Fibroblast of lung (primary cell): ENCODE results near the gene INTS2. TPM values are rescaled to one million over a fixed set of nuclear protein-coding genes. Genes with fewer than 3 reads are reported as not detected.

ENCODE experiments used
- DNase-seq, 2 donors: peaks; one replicate each; pipeline versions ENCODE4 v3.0.0 to v3.0.0-alpha.2; 2010; ENCODE audit warnings: low read depth in 2 of 2
- H2AFZ ChIP-seq: 2 replicates; pipeline ENCODE4 v1.5.1; 2012; ENCODE audit warnings: low read length, control low read depth, inconsistent platforms
- H3K27ac ChIP-seq: 2 replicates; pipeline ENCODE4 v1.5.1; 2011; ENCODE audit warnings: low read length, control low read depth; ENCODE audit not compliant: insufficient read depth
- H3K27me3 ChIP-seq: 2 replicates; pipeline ENCODE4 v1.5.1; 2011; ENCODE audit warnings: mild to moderate bottlenecking, low read length; ENCODE audit not compliant: control insufficient read depth, insufficient read depth
- H3K36me3 ChIP-seq: 2 replicates; pipeline ENCODE4 v1.5.1; 2011; ENCODE audit warnings: low read length; ENCODE audit not compliant: control insufficient read depth, insufficient read depth
- H3K4me1 ChIP-seq: 2 replicates; pipeline ENCODE4 v1.5.1; 2011; ENCODE audit warnings: low read length; ENCODE audit not compliant: control insufficient read depth, insufficient read depth; ENCODE audit errors: extremely low read depth
- H3K4me2 ChIP-seq: 2 replicates; pipeline ENCODE4 v1.5.1; 2011; ENCODE audit warnings: low read length, control low read depth; ENCODE audit not compliant: insufficient read depth; ENCODE audit errors: extremely low read depth
- H3K4me3 ChIP-seq, 4 experiments: fragments of 200-600 bp in 1 of 4; sonication (generic) in 1 of 4; replicated peaks in 1 of 4; 2 replicates each; pipeline ENCODE4 v1.5.1; 2011 to 2016; ENCODE audit warnings: low read length in 4 of 4, low read depth in 3 of 4, mild to moderate bottlenecking in 3 of 4, control low read depth in 2 of 4, inconsistent platforms in 1 of 4, mixed read lengths in 1 of 4; ENCODE audit not compliant: insufficient read depth in 1 of 4; ENCODE audit errors: control extremely low read depth in 1 of 4
- H3K79me2 ChIP-seq: 2 replicates; pipeline ENCODE4 v1.5.1; 2012; ENCODE audit warnings: mild to moderate bottlenecking, low read length, inconsistent platforms; ENCODE audit not compliant: control insufficient read depth, insufficient read depth
- H3K9ac ChIP-seq: 2 replicates; pipeline ENCODE4 v1.5.1; 2011; ENCODE audit warnings: mild to moderate bottlenecking, low read length, control low read depth; ENCODE audit not compliant: insufficient read depth
- H3K9me3 ChIP-seq: 2 replicates; pipeline ENCODE4 v1.5.1; 2012; ENCODE audit warnings: low read depth, low read length; ENCODE audit not compliant: control insufficient read depth, insufficient read depth
- H4K20me1 ChIP-seq: 2 replicates; pipeline ENCODE4 v1.5.1; 2011; ENCODE audit warnings: low read length; ENCODE audit not compliant: control insufficient read depth, insufficient read depth; ENCODE audit errors: extremely low read depth
- CTCF ChIP-seq, 2 donors: IDR thresholded peaks in 1 of 2; conservative IDR thresholded peaks in 1 of 2; 1 replicate in 1 of 2; 2 replicates in 1 of 2; pipeline ENCODE4 v1.5.1; 2011 to 2012; ENCODE audit warnings: low read length in 2 of 2, control low read depth in 1 of 2, inconsistent platforms in 1 of 2, low read depth in 1 of 2, mild to moderate bottlenecking in 1 of 2
- EZH2 ChIP-seq: IDR thresholded peaks from 2 replicates; pipeline ENCODE4 v1.5.1; 2012; ENCODE audit warnings: low read length, control low read depth, mild to moderate bottlenecking; ENCODE audit errors: missing control alignments
- polyA plus RNA-seq, 2 donors: library from polyadenylated mRNA; depleted of rRNA in 1 of 2; stranded (reverse) in 1 of 2; unstranded in 1 of 2; fragments of >200 nt; gene quantifications; 2 replicates each; pipeline ENCODE4 v1.2.1, GENCODE V29; 2011 to 2012; ENCODE audit warnings: missing spikeins in 1 of 2
- total RNA-seq: library from RNA; depleted of rRNA; stranded (reverse); fragments of >200 nt; gene quantifications from 2 replicates; pipeline ENCODE4 v1.2.1, GENCODE V29; 2014

INTS2 gene
- total and polyA plus RNA-seq, 2 donors (not counting 1 experiment from before 2014, with no cell fraction given): 9.3 to 16.0 TPM

- H3K27ac ChIP-seq: no peak overlapping the region
- no peaks in the 10 kb centered on the region for H3K4me1 ChIP-seq
- H3K9me3 ChIP-seq: no peaks in the 10 kb centered on the region
- DNase-seq: no peak
- no peak overlapping the region for H3K4me2 ChIP-seq
- H4K20me1 ChIP-seq: no peaks in the 10 kb centered on the region
- no peaks in the 10 kb centered on the region for H3K79me2 ChIP-seq
- H3K9ac ChIP-seq: no peak overlapping the region
- H3K27me3 ChIP-seq: no peaks in the 10 kb centered on the region
- peaks cover 3% of the 10 kb centered on the region for H3K36me3 ChIP-seq
- TF ChIP-seq EZH2: no peak
- no peak overlapping the region for H3K4me3 ChIP-seq
- H2AFZ ChIP-seq: no peak overlapping the region
Measured at GRCh38 chr17:61966191-61966590, 38.4 kb upstream of the INTS2 start.

GRCh38 chr17:61955619-61956018 is 27.8 kb upstream of the INTS2 start:
- TF ChIP-seq EZH2: no peak
- no peak for TF ChIP-seq CTCF (conservative IDR thresholded peaks at IDR 0.05 in 1 of 2, IDR thresholded peaks at IDR 0.05 in 1 of 2; ENCODE audit: low read depth in 1 of 2, low read length in 2 of 2)
- no peak for DNase-seq
- no peak overlapping the region for H3K4me2 ChIP-seq
- H3K79me2 ChIP-seq: no peaks in the 10 kb centered on the region
- H3K27me3 ChIP-seq: no peaks in the 10 kb centered on the region
- no peaks in the 10 kb centered on the region for H3K9me3 ChIP-seq
- H3K9ac ChIP-seq: no peak overlapping the region
- H3K27ac ChIP-seq: no peak overlapping the region
- H3K36me3 ChIP-seq: peaks cover 8% of the 10 kb centered on the region
- H3K4me3 ChIP-seq: no peak overlapping the region
- no peaks in the 10 kb centered on the region for H4K20me1 ChIP-seq
- H2AFZ ChIP-seq: no peak overlapping the region
- H3K4me1 ChIP-seq: no peaks in the 10 kb centered on the region

GRCh38 chr17:61947367-61948078 is 19.7 kb upstream of the INTS2 start:
- Histone ChIP-seq H3K79me2 (no peaks in the 10 kb centered on the region), H3K4me1 (no peaks in the 10 kb centered on the region), H3K36me3 (peaks cover 10% of the 10 kb centered on the region), H3K27ac (no peak overlapping the region), H2AFZ (no peak overlapping the region), H3K9me3 (no peaks in the 10 kb centered on the region), H4K20me1 (no peaks in the 10 kb centered on the region), H3K4me2 (no peak overlapping the region), H3K4me3 (no peak overlapping the region), H3K27me3 (no peaks in the 10 kb centered on the region), H3K9ac (no peak overlapping the region)
- no peak for TF ChIP-seq CTCF (conservative IDR thresholded peaks at IDR 0.05 in 1 of 2, IDR thresholded peaks at IDR 0.05 in 1 of 2; ENCODE audit: low read depth in 1 of 2, low read length in 2 of 2)
- TF ChIP-seq EZH2: no peak
- DNase-seq: no peak
